Adrenal gland (tissue), 12 donors: Measurements from ENCODE around the gene SMIM29. TPM values are rescaled to one million over a fixed set of nuclear protein-coding genes. Genes with fewer than 3 reads are reported as not detected.

Experiments
- DNase-seq, 7 donors: peaks; one replicate each; pipeline ENCODE4 v3.0.0-alpha.2; 2019 to 2020
- H3K27ac ChIP-seq, 5 donors: fragments of 200-600 bp; sonication (generic) in 4 of 5; 1 replicate in 3 of 5; 2 replicates in 2 of 5; pipeline versions ENCODE4 v1.5.1 to v1.8.0; 2016 to 2020; ENCODE audit warnings: mild to moderate bottlenecking in 1 of 5
- H3K27me3 ChIP-seq: fragments of 200-600 bp; 2 replicates; pipeline ENCODE4 v1.8.0; 2021
- H3K36me3 ChIP-seq, 2 donors: fragments of 200-600 bp; replicated peaks in 1 of 2; 1 replicate in 1 of 2; 2 replicates in 1 of 2; pipeline versions ENCODE4 v1.5.1 to v1.8.0; 2018 to 2022
- H3K4me1 ChIP-seq, 2 donors: fragments of 200-600 bp; replicated peaks in 1 of 2; 1 replicate in 1 of 2; 2 replicates in 1 of 2; pipeline versions ENCODE4 v1.5.1 to v1.8.0; 2018 to 2021
- H3K4me3 ChIP-seq, 4 donors: fragments of 200-600 bp; sonication (generic) in 3 of 4; one replicate each; pipeline ENCODE4 v1.5.1; 2016 to 2018
- H3K9me3 ChIP-seq, 3 donors: fragments of 200-600 bp; sonication (generic) in 1 of 3; replicated peaks in 1 of 3; 1 replicate in 2 of 3; 2 replicates in 1 of 3; pipeline versions ENCODE4 v1.5.1 to v1.8.0; 2016 to 2021
- POLR2A ChIP-seq, 2 donors: fragments of 450-650 bp; IDR thresholded peaks; one replicate each; pipeline ENCODE4 v1.6.1; 2017; ENCODE audit warnings: antibody characterized with exemption in 2 of 2, mild to moderate bottlenecking in 2 of 2, moderate library complexity in 1 of 2
- WGBS, 4 donors: extraction: QIAGEN DNeasy Blood & Tissue Kit in 2 of 4; methylation state at CpG; one replicate each; pipeline versions ENCODE4 v1.1.5 to v1.1.7; 2013 to 2017; 5-methylcytosine and 5-hydroxymethylcytosine counted together
- intact Hi-C, 2 donors: fragments of 100-400 bp; cut with DNase I; formaldehyde crosslinking; loops; one replicate each; pipeline versions ENCODE4 v1.14.1 to v1.15.0; 2022 to 2023
- polyA plus RNA-seq, 3 donors: library from polyadenylated mRNA; stranded (reverse); fragments of 200-250 nt in 2 of 3; fragments of 350-450 nt in 1 of 3; fragmentation: Illumina TruSeq in 1 of 3; extraction: RNeasy Lipid Tissue Mini Kit (QIAGEN cat#74804) in 1 of 3; gene quantifications; one replicate each; pipeline ENCODE4 v1.2.3, GENCODE V29; 2013 to 2014
- total RNA-seq, 9 donors: library from RNA; depleted of rRNA in 4 of 9; stranded (reverse); fragments of >200 nt in 4 of 9; fragments of 120-200 nt in 1 of 9; fragmentation: NEBNext Ultra II Directional in 1 of 9; extraction: Animal tissue kit (Norgen Biotek cat#: 25700) in 1 of 9; gene quantifications; one replicate each; pipeline versions ENCODE4 v1.1.0 to v1.2.4, GENCODE V29; 2013 to 2023
- TF ChIP-seq, protein P1 (sequence below), 6 experiments: fragments of 450-650 bp in 4 of 6; fragments of 200-600 bp in 2 of 6; sonication (generic) in 1 of 6; IDR thresholded peaks; 1 replicate in 5 of 6; 2 replicates in 1 of 6; pipeline versions ENCODE4 v1.5.1 to v1.8.0; 2016 to 2021; ENCODE audit warnings: antibody characterized with exemption in 6 of 6, mild to moderate bottlenecking in 2 of 6, moderate library complexity in 1 of 6
- donor health status: healthy with polysubstance abuse.
- donor health status: Bipolar disorder and iron deficiency.
- donor health status: DM: yes; HTN: yes; CAD: no.
- donor health status: DM: no; HTN: no; CAD: no.
- donor health status: DM: no; HTN: no; CAD: no.
- donor health status: DM: yes; HTN: yes; CAD: no.

The SMIM29 gene
- total and polyA plus RNA-seq, 12 donors = 9.7 to 122 (median 33.2) TPM

DNA sequence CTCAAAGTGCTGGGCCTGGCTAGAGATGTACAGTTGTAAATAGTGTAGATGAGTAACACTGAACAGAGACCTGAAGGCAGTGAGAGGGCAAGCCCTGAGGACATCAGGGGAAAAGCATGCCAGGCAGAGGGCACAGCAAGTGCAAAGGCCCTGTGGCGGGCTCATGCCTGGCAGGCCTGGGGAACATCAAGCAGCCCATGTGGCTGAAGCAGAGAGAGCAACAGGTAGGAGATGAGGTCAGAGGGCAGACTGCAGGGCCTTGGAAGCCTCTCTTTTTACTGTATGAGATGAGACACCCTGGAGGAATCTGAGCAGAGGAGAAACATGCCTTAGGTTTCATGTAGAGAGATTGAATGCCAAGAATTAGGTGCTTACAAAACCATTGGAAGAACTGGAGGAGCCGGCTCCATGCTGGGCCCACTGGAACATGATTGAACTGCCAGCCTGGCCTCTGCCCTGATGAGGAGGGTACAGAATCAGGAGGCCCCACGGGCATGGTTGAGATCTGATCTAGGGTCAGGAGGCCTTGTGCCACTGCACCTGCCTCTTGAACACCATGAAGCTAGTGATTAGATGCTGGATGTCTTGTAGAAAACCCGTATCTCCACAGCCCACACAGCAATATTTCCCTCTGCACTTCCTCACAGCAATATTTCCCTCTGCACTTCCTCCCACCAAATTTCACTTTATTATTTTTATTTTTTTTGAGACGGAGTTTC is 18.0 kb downstream of the SMIM29 start:
- intact Hi-C loops = loop anchor here in 1 of 2 donors (5.0 kb wide), 1 partner anchor 34 kb away; no protein-coding TSS in a partner anchor

DNA sequence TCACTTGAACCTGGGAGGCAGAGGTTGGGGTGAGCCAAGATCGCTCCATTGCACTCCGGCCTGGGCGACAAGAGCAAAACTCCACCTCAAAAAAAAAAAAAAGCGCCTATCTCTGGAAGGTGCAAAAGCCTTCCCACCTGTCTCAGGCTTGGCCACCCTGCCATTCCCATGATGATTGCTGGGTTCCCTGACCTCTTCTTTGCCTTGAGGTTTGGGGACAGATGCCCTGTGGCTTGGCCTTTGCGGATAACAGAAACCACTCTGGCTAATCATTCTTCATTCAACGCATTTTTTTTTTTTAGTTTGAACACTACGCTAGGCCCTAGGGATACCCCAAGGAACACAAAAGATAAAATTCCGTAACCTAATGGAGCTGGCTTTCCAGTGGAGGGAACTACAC is 18.9 kb downstream of the SMIM29 start:
- Histone ChIP-seq H3K27me3 (no peaks in the 10 kb centered on the region), H3K36me3 (no peaks in the 10 kb centered on the region), H3K9me3 (no peaks in the 10 kb centered on the region), H3K4me1 (no peaks in the 10 kb centered on the region), H3K4me3 (no peak overlapping the region), H3K27ac (no peak overlapping the region)
- TF ChIP-seq, protein P1, sequence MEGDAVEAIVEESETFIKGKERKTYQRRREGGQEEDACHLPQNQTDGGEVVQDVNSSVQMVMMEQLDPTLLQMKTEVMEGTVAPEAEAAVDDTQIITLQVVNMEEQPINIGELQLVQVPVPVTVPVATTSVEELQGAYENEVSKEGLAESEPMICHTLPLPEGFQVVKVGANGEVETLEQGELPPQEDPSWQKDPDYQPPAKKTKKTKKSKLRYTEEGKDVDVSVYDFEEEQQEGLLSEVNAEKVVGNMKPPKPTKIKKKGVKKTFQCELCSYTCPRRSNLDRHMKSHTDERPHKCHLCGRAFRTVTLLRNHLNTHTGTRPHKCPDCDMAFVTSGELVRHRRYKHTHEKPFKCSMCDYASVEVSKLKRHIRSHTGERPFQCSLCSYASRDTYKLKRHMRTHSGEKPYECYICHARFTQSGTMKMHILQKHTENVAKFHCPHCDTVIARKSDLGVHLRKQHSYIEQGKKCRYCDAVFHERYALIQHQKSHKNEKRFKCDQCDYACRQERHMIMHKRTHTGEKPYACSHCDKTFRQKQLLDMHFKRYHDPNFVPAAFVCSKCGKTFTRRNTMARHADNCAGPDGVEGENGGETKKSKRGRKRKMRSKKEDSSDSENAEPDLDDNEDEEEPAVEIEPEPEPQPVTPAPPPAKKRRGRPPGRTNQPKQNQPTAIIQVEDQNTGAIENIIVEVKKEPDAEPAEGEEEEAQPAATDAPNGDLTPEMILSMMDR (IDR thresholded peaks at IDR 0.05) = no peak
- no peak for TF ChIP-seq POLR2A (IDR thresholded peaks at IDR 0.05)
- intact Hi-C loops = loop anchor here in 1 of 2 donors (5.0 kb wide), 1 partner anchor 33 kb away; no protein-coding TSS in a partner anchor
- no peak for DNase-seq
- WGBS, 4 donors = 95 to 97% (median 96%) methylated on average over 8 of the region's 8 CpGs

More for the DNA sequence above, 18.0 kb downstream of the SMIM29 start:
- Histone ChIP-seq H3K27me3 (no peaks in the 10 kb centered on the region), H3K36me3 (no peaks in the 10 kb centered on the region), H3K9me3 (no peaks in the 10 kb centered on the region), H3K4me1 (peaks cover 0 to 4% of the 10 kb centered on the region in 2 donors), H3K27ac (no peak overlapping the region), H3K4me3 (no peak overlapping the region)
- 79 to 85% (median 83%) methylated on average over 4 to 5 of the region's 5 CpGs for WGBS, 4 donors
- peak in 1 of 7 donors; percentile 7 for DNase-seq
- TF ChIP-seq POLR2A (IDR thresholded peaks at IDR 0.05) = no peak
- TF ChIP-seq, protein P1 (IDR thresholded peaks at IDR 0.05) = no peak

DNA sequence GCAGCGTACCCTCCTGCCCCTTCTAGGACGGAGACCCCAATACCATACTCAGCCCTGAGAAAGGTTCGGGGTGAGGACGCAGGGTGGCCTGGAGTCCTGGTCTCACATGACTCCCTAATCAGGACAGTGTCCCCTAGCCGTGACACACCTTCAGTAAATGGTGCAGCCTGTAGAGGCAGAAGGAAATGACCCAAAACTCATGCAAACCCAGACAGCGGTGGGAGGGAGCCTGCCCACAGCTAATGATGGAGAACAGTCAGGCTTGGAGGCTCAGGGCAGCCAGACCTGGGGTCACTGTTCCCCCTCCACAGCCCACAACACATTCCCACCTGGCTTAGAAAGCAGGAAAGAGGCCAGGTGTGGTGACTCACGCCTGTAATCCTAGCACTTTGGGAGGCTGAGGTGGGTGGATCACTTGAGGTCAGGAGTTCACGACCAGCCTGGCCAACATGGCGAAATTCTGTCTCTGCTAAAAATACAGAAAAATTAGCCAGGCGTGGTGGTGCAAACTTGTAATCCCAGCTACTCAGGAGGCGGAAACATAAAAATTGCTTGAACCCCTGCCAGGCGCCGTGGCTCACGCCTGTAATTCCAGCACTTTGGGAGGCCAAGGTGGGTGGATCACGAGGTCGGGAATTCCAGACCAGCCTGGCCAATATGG is 20.9 kb downstream of the SMIM29 start:
- 84 to 90% (median 88%) methylated on average over 15 to 16 of the region's 16 CpGs for WGBS, 4 donors
- Histone ChIP-seq H3K9me3 (no peaks in the 10 kb centered on the region), H3K4me3 (no peak overlapping the region), H3K4me1 (peaks cover 6 to 11% of the 10 kb centered on the region in 2 donors), H3K27ac (no peak overlapping the region), H3K27me3 (no peaks in the 10 kb centered on the region), H3K36me3 (no peaks in the 10 kb centered on the region)
- intact Hi-C loops = no loop called here
- TF ChIP-seq POLR2A (IDR thresholded peaks at IDR 0.05) = no peak
- TF ChIP-seq, protein P1 (IDR thresholded peaks at IDR 0.05) = no peak
- no peak for DNase-seq

DNA sequence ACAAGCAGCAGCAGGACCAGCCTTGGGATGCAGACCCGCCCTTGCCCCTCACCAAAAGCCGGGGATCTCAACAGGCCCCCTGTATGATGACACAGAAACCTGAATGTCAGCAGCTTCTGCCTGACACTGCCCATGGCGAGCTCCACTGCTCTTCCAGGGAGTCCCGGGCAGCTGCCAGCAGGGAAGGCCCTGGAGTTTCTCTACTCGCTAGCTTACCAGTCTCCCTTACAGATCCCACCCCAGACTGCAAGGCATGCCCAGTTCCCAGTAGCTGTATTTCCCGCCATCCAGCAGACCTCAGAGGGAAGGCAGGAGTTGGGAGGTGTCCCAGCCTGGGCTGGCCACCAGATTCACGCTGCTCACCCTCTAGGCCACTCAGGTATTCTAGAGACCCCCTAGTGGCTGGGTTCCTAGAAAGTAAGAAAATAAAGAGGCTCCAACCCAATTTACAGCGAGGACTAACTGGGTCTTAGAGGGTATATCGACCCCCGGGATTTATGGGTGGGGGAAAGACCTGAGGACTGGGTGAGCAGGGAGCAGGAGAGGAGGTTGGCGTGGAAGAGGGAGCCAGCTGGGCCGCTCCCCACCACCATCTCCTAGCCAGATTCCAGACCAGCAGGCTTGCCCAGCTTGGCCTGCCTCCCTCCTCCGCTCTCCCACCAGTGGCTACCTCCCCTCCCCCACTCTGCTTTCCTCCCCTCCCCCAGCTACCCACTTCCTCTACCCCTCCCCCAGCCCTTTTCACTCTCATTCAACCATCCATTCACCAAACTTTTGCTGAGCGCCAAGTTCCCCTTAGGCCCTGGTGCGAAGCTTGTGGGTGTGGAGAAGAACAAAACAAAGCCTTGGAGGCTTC is 21.8 kb downstream of the SMIM29 start:
- Histone ChIP-seq H3K9me3 (no peaks in the 10 kb centered on the region), H3K4me1 (peaks cover 6 to 11% of the 10 kb centered on the region in 2 donors), H3K4me3 (no peak overlapping the region), H3K27ac (no peak overlapping the region), H3K27me3 (no peaks in the 10 kb centered on the region), H3K36me3 (no peaks in the 10 kb centered on the region)
- no peak for DNase-seq
- intact Hi-C loops = no loop called here
- TF ChIP-seq, protein P1 (IDR thresholded peaks at IDR 0.05) = no peak
- no peak for TF ChIP-seq POLR2A (IDR thresholded peaks at IDR 0.05)
- WGBS, 4 donors = 88 to 94% (median 90%) methylated on average over 10 to 15 of the region's 15 CpGs
